ENCODE results near the gene CLN6.

DNA sequence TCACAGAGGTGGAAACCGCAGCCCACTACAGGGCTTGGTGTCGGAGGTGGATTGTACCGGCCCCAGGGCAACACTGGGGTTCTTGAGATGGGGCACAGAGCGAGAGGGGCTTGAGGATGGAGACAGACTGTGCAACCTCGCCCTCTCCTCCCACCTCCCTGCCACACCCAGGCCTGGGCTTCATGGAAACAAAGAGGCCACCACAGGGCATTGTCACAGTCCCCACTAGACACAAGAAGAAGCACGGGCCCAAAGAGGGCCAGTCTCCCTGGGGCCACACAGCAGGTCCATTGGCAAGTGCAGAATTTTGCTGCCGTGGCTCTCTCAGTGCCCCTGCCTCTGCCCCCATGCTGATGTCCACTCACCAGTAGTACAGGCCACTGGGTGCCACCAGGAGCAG is 20.3 kb downstream of the CLN6 start:
- TF ChIP-seq POLR2A (IDR thresholded peaks at IDR 0.05; ENCODE audit: low read depth, low read length) = no peak
- no peak for TF ChIP-seq CTCF (conservative IDR thresholded peaks at IDR 0.05; ENCODE audit: low read depth, low read length)
- TF ChIP-seq MAFK (IDR thresholded peaks at IDR 0.05; ENCODE audit: low read depth, low read length) = no peak
- TF ChIP-seq SMC3 (IDR thresholded peaks at IDR 0.05; ENCODE audit: low read depth, low read length) = no peak
- TF ChIP-seq BHLHE40 (IDR thresholded peaks at IDR 0.05; ENCODE audit: low read depth, low read length) = no peak
- TF ChIP-seq RCOR1 (IDR thresholded peaks at IDR 0.05; ENCODE audit: insufficient replicate concordance, low read length) = no peak
- TF ChIP-seq CEBPB (IDR thresholded peaks at IDR 0.05; ENCODE audit: low read depth, low read length) = no peak
- TF ChIP-seq FOS (IDR thresholded peaks at IDR 0.05; ENCODE audit: low read depth, low read length) = no peak
- no peak for TF ChIP-seq RAD21 (IDR thresholded peaks at IDR 0.05; ENCODE audit: low read length)
- TF ChIP-seq MAZ (IDR thresholded peaks at IDR 0.05; ENCODE audit: borderline replicate concordance, low read depth, low read length) = no peak
- no peak for TF ChIP-seq ELK1 (IDR thresholded peaks at IDR 0.05; ENCODE audit: borderline replicate concordance, low read depth, low read length)
- no peak for TF ChIP-seq CHD1 (IDR thresholded peaks at IDR 0.05; ENCODE audit: low read depth, low read length)
- TF ChIP-seq RFX5 (IDR thresholded peaks at IDR 0.05; ENCODE audit: low read depth, low read length) = no peak
- no peak for TF ChIP-seq MXI1 (IDR thresholded peaks at IDR 0.05; ENCODE audit: borderline replicate concordance, low read depth, low read length)
